ENCODE results near the gene KIF17.

GRCh38 chr1:20618550-20618949 is 99.3 kb downstream of the KIF17 start:
- no peak for TF ChIP-seq EZH2 (IDR thresholded peaks at IDR 0.05)
- TF ChIP-seq POLR2AphosphoS5 (IDR thresholded peaks at IDR 0.05; ENCODE audit: borderline replicate concordance, low read depth, low read length), result no peak

Data from SK-N-MC (cell line).